IMR-90 (cell line): Measurements from ENCODE around the gene IL1R2. TPM values are rescaled to one million over a fixed set of nuclear protein-coding genes. Genes with fewer than 3 reads are reported as not detected.

ENCODE experiments used
- ATAC-seq: fragments of 200-7000 bp; cut with Tn5 transposase; 2 replicates; pipeline ENCODE4 v1.9.1; 2020; ENCODE audit warnings: low read depth, mild to moderate bottlenecking, moderate library complexity
- BruUV-seq: library from RNA; stranded (reverse); fragments of 400-500 nt; replicated peaks from 2 replicates; lab custom pipeline; 2021; lab: Mats Ljungman, UMichigan
- CTCF ChIA-PET: fragments of 300-600 bp; formaldehyde crosslinking; extraction: SDS; loops from one replicate; lab custom pipeline; 2021; ENCODE audit warnings: antibody characterized with exemption; lab: Yijun Ruan, JAX
- POLR2A ChIA-PET: fragments of 300-600 bp; sonication (Branson Sonifier 250); formaldehyde crosslinking; loops from one replicate; lab custom pipeline; 2022; ENCODE audit warnings: antibody characterized with exemption; ENCODE audit not compliant: unreplicated experiment; lab: Charles Lee
- DNase-seq: peaks from one replicate; pipeline ENCODE4 v3.0.0; 2013
- H2AFZ ChIP-seq: replicated peaks from 2 replicates; pipeline ENCODE3; 2013; ENCODE audit warnings: low read length, mild to moderate bottlenecking; ENCODE audit not compliant: poor library complexity
- H2AK5ac ChIP-seq: 2 replicates; pipeline ENCODE4 v1.6.1; 2013; ENCODE audit warnings: low read depth, low read length, inconsistent platforms
- H2AK9ac ChIP-seq: replicated peaks from 2 replicates; pipeline ENCODE3; 2013; ENCODE audit warnings: mild to moderate bottlenecking, low read depth, low read length, moderate library complexity; ENCODE audit not compliant: poor library complexity
- H2BK120ac ChIP-seq: 2 replicates; pipeline ENCODE4 v1.6.1; 2013; ENCODE audit warnings: low read depth, low read length, inconsistent platforms
- H2BK15ac ChIP-seq: 3 replicates; pipeline ENCODE4 v1.6.1; 2013; ENCODE audit warnings: low read depth, low read length, inconsistent platforms
- H2BK20ac ChIP-seq: 2 replicates; pipeline ENCODE4 v1.6.1; 2013; ENCODE audit warnings: low read depth, mild to moderate bottlenecking, inconsistent platforms, low read length, moderate library complexity
- H2BK5ac ChIP-seq: 2 replicates; pipeline ENCODE4 v1.6.1; 2013; ENCODE audit warnings: mild to moderate bottlenecking, low read depth, low read length, inconsistent platforms; ENCODE audit not compliant: poor library complexity, severe bottlenecking
- H3K14ac ChIP-seq: replicated peaks from 2 replicates; pipeline ENCODE4 v1.6.1; 2013; ENCODE audit warnings: low read depth, low read length, inconsistent platforms
- H3K18ac ChIP-seq: 2 replicates; pipeline ENCODE4 v1.6.1; 2013; ENCODE audit warnings: low read depth, low read length, control low read depth
- H3K23ac ChIP-seq: 2 replicates; pipeline ENCODE4 v1.6.1; 2013; ENCODE audit warnings: low read depth, low read length, inconsistent platforms
- H3K27ac ChIP-seq: 2 replicates; pipeline ENCODE4 v1.5.1; 2013; ENCODE audit warnings: mild to moderate bottlenecking, control low read depth, low read length; ENCODE audit not compliant: insufficient read depth
- H3K27me3 ChIP-seq: 2 replicates; pipeline ENCODE4 v1.6.1; 2013; ENCODE audit warnings: low read length; ENCODE audit not compliant: control insufficient read depth, insufficient read depth
- H3K36me3 ChIP-seq: 2 replicates; pipeline ENCODE4 v1.6.1; 2013; ENCODE audit warnings: low read length, mixed read lengths; ENCODE audit not compliant: control insufficient read depth, insufficient read depth
- H3K4ac ChIP-seq: 2 replicates; pipeline ENCODE4 v1.6.1; 2013; ENCODE audit warnings: low read depth, low read length, inconsistent platforms
- H3K4me1 ChIP-seq: 2 replicates; pipeline ENCODE4 v1.6.1; 2013; ENCODE audit warnings: low read length, mixed read lengths; ENCODE audit not compliant: control insufficient read depth, insufficient read depth
- H3K4me2 ChIP-seq: 2 replicates; pipeline ENCODE4 v1.6.1; 2013; ENCODE audit warnings: low read depth, mild to moderate bottlenecking, control low read depth, low read length, moderate library complexity
- H3K4me3 ChIP-seq: 2 replicates; pipeline ENCODE4 v1.5.1; 2013; ENCODE audit warnings: low read depth, mild to moderate bottlenecking, control low read depth, low read length, moderate library complexity; ENCODE audit not compliant: insufficient read depth
- H3K56ac ChIP-seq: 2 replicates; pipeline ENCODE4 v1.6.1; 2013; ENCODE audit warnings: low read length, inconsistent platforms; ENCODE audit not compliant: insufficient read depth; ENCODE audit errors: extremely low read depth
- H3K79me1 ChIP-seq, 2 experiments: 2 replicates each; pipeline ENCODE4 v1.6.1; 2013; ENCODE audit warnings: low read length in 2 of 2, inconsistent platforms in 1 of 2, low read depth in 1 of 2
- H3K9ac ChIP-seq: 2 replicates; pipeline ENCODE4 v1.6.1; 2013; ENCODE audit warnings: low read depth, low read length, control low read depth
- H3K9me1 ChIP-seq: 2 replicates; pipeline ENCODE4 v1.6.1; 2013; ENCODE audit warnings: low read length, inconsistent platforms; ENCODE audit not compliant: insufficient read depth
- H3K9me3 ChIP-seq: 2 replicates; pipeline ENCODE4 v1.6.1; 2013; ENCODE audit warnings: low read length; ENCODE audit not compliant: control insufficient read depth, insufficient read depth
- H4K20me1 ChIP-seq: 2 replicates; pipeline ENCODE4 v1.6.1; 2013; ENCODE audit warnings: low read length, inconsistent platforms; ENCODE audit not compliant: insufficient read depth
- H4K5ac ChIP-seq: 2 replicates; pipeline ENCODE4 v1.6.1; 2013; ENCODE audit warnings: mild to moderate bottlenecking, low read depth, low read length, control low read depth
- H4K8ac ChIP-seq, 2 experiments: 2 replicates each; pipeline ENCODE4 v1.6.1; 2013; ENCODE audit warnings: low read depth in 2 of 2, low read length in 2 of 2, control low read depth in 1 of 2, inconsistent platforms in 1 of 2
- H4K91ac ChIP-seq: 2 replicates; pipeline ENCODE4 v1.6.1; 2013; ENCODE audit warnings: low read depth, low read length, inconsistent platforms; ENCODE audit not compliant: insufficient read depth
- BHLHE40 ChIP-seq: fragments of 150-350 bp; IDR thresholded peaks from 2 replicates; pipeline ENCODE4 v1.6.1; 2016; ENCODE audit warnings: mild to moderate bottlenecking, low read depth, low read length
- CEBPB ChIP-seq: IDR thresholded peaks from 2 replicates; pipeline ENCODE4 v1.6.1; 2012; ENCODE audit warnings: low read depth, low read length, improper control_type of control experiment
- CHD1 ChIP-seq: IDR thresholded peaks from 2 replicates; pipeline ENCODE4 v1.6.1; 2012; ENCODE audit warnings: low read depth, low read length, improper control_type of control experiment
- CTCF ChIP-seq: conservative IDR thresholded peaks from 2 replicates; pipeline ENCODE4 v1.5.1; 2012; ENCODE audit warnings: mild to moderate bottlenecking, low read depth, low read length, improper control_type of control experiment
- MXI1 ChIP-seq: IDR thresholded peaks from 2 replicates; pipeline ENCODE4 v1.6.1; 2012; ENCODE audit warnings: low read depth, mild to moderate bottlenecking, low read length, moderate library complexity, borderline replicate concordance
- POLR2A ChIP-seq: IDR thresholded peaks from 2 replicates; pipeline ENCODE4 v1.6.1; 2012; ENCODE audit warnings: mild to moderate bottlenecking, low read depth, low read length
- RFX5 ChIP-seq: IDR thresholded peaks from 2 replicates; pipeline ENCODE4 v1.8.0; 2012; ENCODE audit warnings: low read depth, mild to moderate bottlenecking, low read length, moderate library complexity
- SMC3 ChIP-seq: fragments of 150-350 bp; IDR thresholded peaks from 2 replicates; pipeline ENCODE4 v1.6.1; 2016; ENCODE audit warnings: low read depth, mild to moderate bottlenecking, antibody characterized with exemption, low read length, moderate library complexity
- USF2 ChIP-seq: fragments of 150-350 bp; IDR thresholded peaks from 2 replicates; pipeline ENCODE4 v1.6.1; 2017; ENCODE audit warnings: mild to moderate bottlenecking, antibody characterized with exemption, low read length, low read depth
- WGBS, 2 experiments: methylation state at CpG; one replicate each; pipeline versions ENCODE4 v1.1.5 to v1.1.7; 2013; ENCODE audit warnings: missing lambda C conversion rate in 2 of 2; ENCODE audit not compliant: insufficient read length in 1 of 2; ENCODE audit errors: extremely low coverage in 2 of 2; 5-methylcytosine and 5-hydroxymethylcytosine counted together
- dilution Hi-C: fragments of 300-500 bp; cut with HindIII; formaldehyde crosslinking; loops from one replicate; pipeline ENCODE4 v1.14.3; 2018; ENCODE audit warnings: low sequenced_read_pairs; ENCODE audit not compliant: unreplicated experiment
- in situ Hi-C: fragments of 300-500 bp; cut with MboI; formaldehyde crosslinking; loops from 3 replicates; pipeline ENCODE4 v1.14.3; 2019; ENCODE audit warnings: low sequenced_read_pairs, inconsistent platforms, mixed read lengths
- intact Hi-C: fragments of 100-400 bp; cut with micrococcal nuclease; formaldehyde crosslinking; loops from 2 replicates; pipeline ENCODE4 v1.10.0; 2022
- polyA plus RNA-seq, 3 experiments: library from polyadenylated mRNA; depleted of rRNA; stranded (reverse); fragments of >200 nt; gene quantifications; 2 replicates each; pipeline ENCODE4 v1.2.3, GENCODE V29; 2012; ENCODE audit warnings: low replicate concordance in 1 of 3
- total RNA-seq: library from RNA; depleted of rRNA; stranded (reverse); fragments of >200 nt; gene quantifications from 2 replicates; pipeline ENCODE4 v1.2.3, GENCODE V29; 2012

IL1R2 gene
- total and polyA plus RNA-seq, 2 of the 4 experiments (the other 2 are of a cell fraction), result not detected

- H3K27me3 ChIP-seq, result peaks cover 10% of the 10 kb centered on the region
- H3K4me2 ChIP-seq, result no peak overlapping the region
- H2BK120ac ChIP-seq, result no peak overlapping the region
- H3K18ac ChIP-seq, result no peak overlapping the region
- H2BK5ac ChIP-seq, result no peak overlapping the region
- intact Hi-C loops, result no loop called here
- no peak overlapping the region for H3K9ac ChIP-seq
- no peaks in the 10 kb centered on the region for H3K36me3 ChIP-seq
- no peak overlapping the region for H3K56ac ChIP-seq
- no peak for TF ChIP-seq CEBPB
- no peak for TF ChIP-seq BHLHE40
- TF ChIP-seq CTCF, result no peak
- no peak for TF ChIP-seq MXI1
- TF ChIP-seq CHD1, result no peak
- no peak for TF ChIP-seq POLR2A
- no peak for TF ChIP-seq SMC3
- no peak for TF ChIP-seq USF2
- no peak for TF ChIP-seq RFX5
- DNase-seq (no peak), ATAC-seq (no peak)
- no peak overlapping the region for H2BK20ac ChIP-seq
- H3K4me3 ChIP-seq, result no peak overlapping the region
- H2AFZ ChIP-seq, result no peak overlapping the region
- CTCF ChIA-PET, result no interaction called here
- in situ Hi-C loops, result no loop called here
- H2BK15ac ChIP-seq, result no peak overlapping the region
- H4K8ac ChIP-seq, result no peak overlapping the region
- dilution Hi-C loops, result no loop called here
- no peak overlapping the region for H2AK5ac ChIP-seq
- no TSS peak for BruUV-seq
- H2AK9ac ChIP-seq, result no peak overlapping the region
- no peaks in the 10 kb centered on the region; the same call in 1 of the 2 replicates for H3K4me1 ChIP-seq
- H4K20me1 ChIP-seq, result no peaks in the 10 kb centered on the region
- no peak overlapping the region for H4K5ac ChIP-seq
- H3K79me1 ChIP-seq, result no peaks in the 10 kb centered on the region
- POLR2A ChIA-PET, result no interaction called here
- no peaks in the 10 kb centered on the region for H3K9me1 ChIP-seq
- no peak overlapping the region for H3K27ac ChIP-seq
- no peak overlapping the region for H3K14ac ChIP-seq
- no peak overlapping the region for H4K91ac ChIP-seq
- H3K9me3 ChIP-seq, result no peaks in the 10 kb centered on the region; the same call in 1 of the 2 replicates
- 50% methylated on average over 2 of the region's 3 CpGs; no CpG with 5 or more reads in 1 of the 2 experiments for WGBS, 2 experiments
- no peak overlapping the region for H3K4ac ChIP-seq
- no peak overlapping the region for H3K23ac ChIP-seq
Observed at GRCh38 chr2:101946372-101947039, 45.3 kb upstream of the IL1R2 start.
